ENCODE data around the gene CD40. TPM values are rescaled to one million over a fixed set of nuclear protein-coding genes. Genes with fewer than 3 reads are reported as not detected.

The CD40 gene
- total RNA-seq, 1 donor from 2014 or later: 1.6 TPM

- Mint-ChIP-seq H3K36me3 (ENCODE audit: unreplicated experiment) (no peaks in the 10 kb centered on the region), H3K4me1 (ENCODE audit: unreplicated experiment) (no peaks in the 10 kb centered on the region), H3K9me3 (ENCODE audit: unreplicated experiment) (no peaks in the 10 kb centered on the region), H3K27me3 (ENCODE audit: unreplicated experiment) (peaks cover 23% of the 10 kb centered on the region), H3K4me3 (ENCODE audit: unreplicated experiment) (no peak overlapping the region), H3K27ac (ENCODE audit: unreplicated experiment) (no peak overlapping the region)
- no peak for TF ChIP-seq CTCF (IDR thresholded peaks at IDR 0.05)
- no peak for DNase-seq (ENCODE audit: extremely low spot score, unreplicated experiment)
Measured at GRCh38 chr20:46158476-46158987, 40.4 kb downstream of the CD40 start.

- Mint-ChIP-seq H3K9me3 (ENCODE audit: unreplicated experiment) (no peaks in the 10 kb centered on the region), H3K27ac (ENCODE audit: unreplicated experiment) (no peak overlapping the region), H3K27me3 (ENCODE audit: unreplicated experiment) (peaks cover 23% of the 10 kb centered on the region), H3K4me1 (ENCODE audit: unreplicated experiment) (no peaks in the 10 kb centered on the region), H3K36me3 (ENCODE audit: unreplicated experiment) (no peaks in the 10 kb centered on the region), H3K4me3 (ENCODE audit: unreplicated experiment) (no peak overlapping the region)
- no peak for DNase-seq (ENCODE audit: extremely low spot score, unreplicated experiment)
- TF ChIP-seq CTCF (IDR thresholded peaks at IDR 0.05): no peak
Measured at GRCh38 chr20:46159101-46159897, 41.2 kb downstream of the CD40 start.

GRCh38 chr20:46160661-46161060 lies 42.5 kb downstream of the CD40 start:
- Mint-ChIP-seq H3K36me3 (ENCODE audit: unreplicated experiment) (no peaks in the 10 kb centered on the region), H3K4me1 (ENCODE audit: unreplicated experiment) (no peaks in the 10 kb centered on the region), H3K27me3 (ENCODE audit: unreplicated experiment) (peaks cover 17% of the 10 kb centered on the region), H3K27ac (ENCODE audit: unreplicated experiment) (no peak overlapping the region), H3K9me3 (ENCODE audit: unreplicated experiment) (no peaks in the 10 kb centered on the region), H3K4me3 (ENCODE audit: unreplicated experiment) (no peak overlapping the region)
- no peak for DNase-seq (ENCODE audit: extremely low spot score, unreplicated experiment)
- no peak for TF ChIP-seq CTCF (IDR thresholded peaks at IDR 0.05)

- Mint-ChIP-seq H3K4me3 (ENCODE audit: unreplicated experiment) (no peak overlapping the region), H3K9me3 (ENCODE audit: unreplicated experiment) (no peaks in the 10 kb centered on the region), H3K36me3 (ENCODE audit: unreplicated experiment) (no peaks in the 10 kb centered on the region), H3K4me1 (ENCODE audit: unreplicated experiment) (no peaks in the 10 kb centered on the region), H3K27me3 (ENCODE audit: unreplicated experiment) (peaks cover 20% of the 10 kb centered on the region), H3K27ac (ENCODE audit: unreplicated experiment) (no peak overlapping the region)
- TF ChIP-seq CTCF (IDR thresholded peaks at IDR 0.05): no peak
- no peak for DNase-seq (ENCODE audit: extremely low spot score, unreplicated experiment)
Measured at GRCh38 chr20:46161921-46162320, 43.8 kb downstream of the CD40 start.

- no peak overlapping the region for H3K27ac Mint-ChIP-seq (ENCODE audit: unreplicated experiment)
- H3K4me3 Mint-ChIP-seq (ENCODE audit: unreplicated experiment): no peak overlapping the region
- H3K36me3 Mint-ChIP-seq (ENCODE audit: unreplicated experiment): no peaks in the 10 kb centered on the region
- peaks cover 16% of the 10 kb centered on the region for H3K27me3 Mint-ChIP-seq (ENCODE audit: unreplicated experiment)
- no peaks in the 10 kb centered on the region for H3K9me3 Mint-ChIP-seq (ENCODE audit: unreplicated experiment)
- H3K4me1 Mint-ChIP-seq (ENCODE audit: unreplicated experiment): no peaks in the 10 kb centered on the region
- no peak for TF ChIP-seq CTCF (IDR thresholded peaks at IDR 0.05)
- no peak for DNase-seq (ENCODE audit: extremely low spot score, unreplicated experiment)
Measured at GRCh38 chr20:46164254-46164653, 46.1 kb downstream of the CD40 start.
